AG04450 (cell line): ENCODE measurements around the gene EXOC3L4. TPM values are rescaled to one million over a fixed set of nuclear protein-coding genes. Genes with fewer than 3 reads are reported as not detected.

Source experiments
- CTCF ChIA-PET: fragments of 300-600, 350-600 bp; formaldehyde crosslinking; extraction: SDS; loops from one replicate; lab custom pipeline; 2022; ENCODE audit warnings: antibody characterized with exemption, inconsistent platforms; lab: Charles Lee
- POLR2A ChIA-PET: fragments of 350-600 bp; formaldehyde crosslinking; extraction: SDS; loops from one replicate; lab custom pipeline; 2021; ENCODE audit warnings: antibody characterized with exemption, inconsistent platforms; lab: Yijun Ruan, JAX
- DNase-seq: peaks from one replicate; pipeline ENCODE4 v3.0.0-alpha.2; 2011; ENCODE audit warnings: low read depth, low spot score
- H3K27ac ChIP-seq: one replicate; pipeline ENCODE4 v1.5.1; 2012; ENCODE audit warnings: low read depth, low read length, control low read depth
- H3K27me3 ChIP-seq: one replicate; pipeline ENCODE4 v1.6.0; 2012; ENCODE audit warnings: low read length; ENCODE audit not compliant: control insufficient read depth, insufficient read depth
- H3K4me3 ChIP-seq: 2 replicates; pipeline ENCODE4 v1.5.1; 2011; ENCODE audit warnings: mild to moderate bottlenecking, low read depth, low read length, control low read depth
- H3K9me3 ChIP-seq: 2 replicates; pipeline ENCODE4 v1.5.1; 2012; ENCODE audit warnings: low read length; ENCODE audit not compliant: control insufficient read depth, insufficient read depth
- CTCF ChIP-seq: IDR thresholded peaks from 2 replicates; pipeline ENCODE4 v1.5.1; 2011; ENCODE audit warnings: low read depth, low read length, control low read depth, inconsistent platforms
- polyA plus RNA-seq: library from polyadenylated mRNA; depleted of rRNA; stranded (reverse); fragments of >200 nt; gene quantifications from 2 replicates; pipeline ENCODE4 v1.2.3, GENCODE V29; 2011

EXOC3L4 gene
- polyA plus RNA-seq, 1 experiment, result not detected

- CTCF ChIA-PET, result no interaction called here
- no peak for DNase-seq
- no peak for TF ChIP-seq CTCF
These were observed 14.3 kb downstream of the EXOC3L4 start for GRCh38 chr14:103108749-103109207.

GRCh38 chr14:103109535-103110441 is 15.3 kb downstream of the EXOC3L4 start:
- H3K27ac ChIP-seq, result peak overlapping the region; percentile 89
- POLR2A ChIA-PET, result interaction anchor here (1.1 kb wide), 1 partner anchor 21 kb away, joined by 3 read pairs; no protein-coding TSS in a partner anchor
- no peaks in the 10 kb centered on the region; the same call in 1 of the 2 replicates for H3K9me3 ChIP-seq
- peak; percentile 65 for DNase-seq
- CTCF ChIA-PET, result interaction anchor here (1.1 kb wide), 1 partner anchor 17 kb away, joined by 3 read pairs; no protein-coding TSS in a partner anchor
- TF ChIP-seq CTCF, result no peak
- H3K27me3 ChIP-seq, result peaks cover under 1% of the 10 kb centered on the region
- peak overlapping the region; percentile 22; the same call in 1 of the 2 replicates for H3K4me3 ChIP-seq

More at GRCh38 chr14:103108749-103109207, 14.3 kb downstream of the EXOC3L4 start:
- POLR2A ChIA-PET, result no interaction called here
- peak overlapping the region; percentile 52 for H3K27ac ChIP-seq
- peaks cover 10% of the 10 kb centered on the region for H3K27me3 ChIP-seq
- H3K4me3 ChIP-seq, result no peak overlapping the region
- H3K9me3 ChIP-seq, result no peaks in the 10 kb centered on the region; the same call in 1 of the 2 replicates

GRCh38 chr14:103110681-103111231 is 16.2 kb downstream of the EXOC3L4 start:
- H3K4me3 ChIP-seq, result no peak overlapping the region
- TF ChIP-seq CTCF, result no peak
- CTCF ChIA-PET, result interaction anchor here (0.6 to 1.1 kb wide), 2 partner anchors 16 to 166 kb away, joined by 3 to 5 read pairs; no protein-coding TSS in a partner anchor
- H3K27ac ChIP-seq, result peak overlapping the region; percentile 89
- H3K9me3 ChIP-seq, result no peaks in the 10 kb centered on the region; the same call in 1 of the 2 replicates
- DNase-seq, result no peak
- H3K27me3 ChIP-seq, result no peaks in the 10 kb centered on the region
- POLR2A ChIA-PET, result no interaction called here

- H3K27ac ChIP-seq, result peak overlapping the region; percentile 89
- ChIA-PET POLR2A (no interaction called here), CTCF (interaction anchor here (0.6 kb wide), 1 partner anchor 166 kb away, joined by 5 read pairs; no protein-coding TSS in a partner anchor)
- no peaks in the 10 kb centered on the region; the same call in 1 of the 2 replicates for H3K9me3 ChIP-seq
- H3K4me3 ChIP-seq, result no peak overlapping the region
- DNase-seq, result no peak
- TF ChIP-seq CTCF, result no peak
- no peaks in the 10 kb centered on the region for H3K27me3 ChIP-seq
These were observed 16.8 kb downstream of the EXOC3L4 start for GRCh38 chr14:103111232-103111868.
